ENCODE measurements around the gene MAP3K21. TPM values are rescaled to one million over a fixed set of nuclear protein-coding genes. Genes with fewer than 3 reads are reported as not detected.

MAP3K21 gene
- total and polyA plus RNA-seq, 10 donors, result 0.38 to 4.6 (median 1.1) TPM

DNA sequence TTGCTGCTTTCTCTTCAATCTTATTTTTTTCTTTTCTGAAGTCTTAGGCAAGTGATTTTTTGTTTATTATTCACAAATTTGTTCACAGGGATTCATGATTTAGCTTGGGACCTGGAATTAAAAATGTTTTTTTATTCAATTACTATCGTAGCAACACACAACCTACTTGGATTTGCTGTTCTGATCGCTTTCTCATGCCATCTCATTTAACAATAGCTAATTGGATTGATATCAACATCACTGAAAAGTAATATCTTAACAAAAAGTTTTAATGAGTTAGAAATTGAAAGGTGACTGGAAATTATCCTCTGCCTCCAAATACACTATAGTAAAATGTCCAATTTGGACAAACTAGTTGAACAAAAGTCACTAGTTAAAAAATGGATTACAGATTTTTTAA is 32.4 kb downstream of the MAP3K21 start:
- intact Hi-C loops (cut with DNase I; ENCODE audit: low total_unique reads), result no loop called here
- Histone ChIP-seq H3K4me3 (no peak overlapping the region), H3K4me1 (peaks cover 0 to 5% (median 0%) of the 10 kb centered on the region in 6 donors), H3K27ac (no peak overlapping the region), H3K27me3 (replicated peaks in 1 of 7) (no peaks in the 10 kb centered on the region), H3K36me3 (no peaks in the 10 kb centered on the region), H3K9me3 (no peaks in the 10 kb centered on the region)
- no peak for DNase-seq
- 93 to 98% (median 94%) methylated on average over 2 of the region's 2 CpGs for WGBS, 5 donors
- TF ChIP-seq POLR2AphosphoS5 (IDR thresholded peaks at IDR 0.05) (no peak), POLR2A (IDR thresholded peaks at IDR 0.05) (no peak)
- TF ChIP-seq, protein P1, sequence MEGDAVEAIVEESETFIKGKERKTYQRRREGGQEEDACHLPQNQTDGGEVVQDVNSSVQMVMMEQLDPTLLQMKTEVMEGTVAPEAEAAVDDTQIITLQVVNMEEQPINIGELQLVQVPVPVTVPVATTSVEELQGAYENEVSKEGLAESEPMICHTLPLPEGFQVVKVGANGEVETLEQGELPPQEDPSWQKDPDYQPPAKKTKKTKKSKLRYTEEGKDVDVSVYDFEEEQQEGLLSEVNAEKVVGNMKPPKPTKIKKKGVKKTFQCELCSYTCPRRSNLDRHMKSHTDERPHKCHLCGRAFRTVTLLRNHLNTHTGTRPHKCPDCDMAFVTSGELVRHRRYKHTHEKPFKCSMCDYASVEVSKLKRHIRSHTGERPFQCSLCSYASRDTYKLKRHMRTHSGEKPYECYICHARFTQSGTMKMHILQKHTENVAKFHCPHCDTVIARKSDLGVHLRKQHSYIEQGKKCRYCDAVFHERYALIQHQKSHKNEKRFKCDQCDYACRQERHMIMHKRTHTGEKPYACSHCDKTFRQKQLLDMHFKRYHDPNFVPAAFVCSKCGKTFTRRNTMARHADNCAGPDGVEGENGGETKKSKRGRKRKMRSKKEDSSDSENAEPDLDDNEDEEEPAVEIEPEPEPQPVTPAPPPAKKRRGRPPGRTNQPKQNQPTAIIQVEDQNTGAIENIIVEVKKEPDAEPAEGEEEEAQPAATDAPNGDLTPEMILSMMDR (IDR thresholded peaks at IDR 0.05 in 8 of 11, conservative IDR thresholded peaks at IDR 0.05 in 3 of 11), result no peak

GRCh38 chr1:233360525-233361102 is 33.1 kb downstream of the MAP3K21 start:
- no peaks in the 10 kb centered on the region for H3K9me3 ChIP-seq
- TF ChIP-seq POLR2A (IDR thresholded peaks at IDR 0.05) (no peak), POLR2AphosphoS5 (IDR thresholded peaks at IDR 0.05) (no peak)
- TF ChIP-seq, protein P1 (IDR thresholded peaks at IDR 0.05 in 8 of 11, conservative IDR thresholded peaks at IDR 0.05 in 3 of 11), result no peak
- no peak for DNase-seq
- H3K4me1 ChIP-seq, result peaks cover 0 to 5% (median 0%) of the 10 kb centered on the region in 6 donors
- H3K4me3 ChIP-seq, result no peak overlapping the region
- H3K27me3 ChIP-seq (replicated peaks in 1 of 7), result no peaks in the 10 kb centered on the region
- no peak overlapping the region for H3K27ac ChIP-seq
- intact Hi-C loops (cut with DNase I; ENCODE audit: low total_unique reads), result no loop called here
- 81 to 88% (median 82%) methylated on average over 6 of the region's 6 CpGs for WGBS, 5 donors
- no peaks in the 10 kb centered on the region for H3K36me3 ChIP-seq

- Histone ChIP-seq H3K4me1 (no peaks in the 10 kb centered on the region), H3K9me3 (no peaks in the 10 kb centered on the region), H3K4me3 (no peak overlapping the region), H3K36me3 (no peaks in the 10 kb centered on the region), H3K27me3 (replicated peaks in 1 of 7) (no peaks in the 10 kb centered on the region), H3K27ac (no peak overlapping the region)
- intact Hi-C loops (cut with DNase I; ENCODE audit: low total_unique reads), result no loop called here
- peak; percentile 49 for DNase-seq
- TF ChIP-seq POLR2A (IDR thresholded peaks at IDR 0.05), result no peak
- TF ChIP-seq, protein P1 (IDR thresholded peaks at IDR 0.05 in 8 of 11, conservative IDR thresholded peaks at IDR 0.05 in 3 of 11), result no peak
- TF ChIP-seq POLR2AphosphoS5 (IDR thresholded peaks at IDR 0.05), result no peak
- 73 to 83% (median 77%) methylated on average over 19 of the region's 19 CpGs for WGBS, 5 donors
Measured at GRCh38 chr1:233361876-233362275, 34.4 kb downstream of the MAP3K21 start.

- Histone ChIP-seq H3K36me3 (no peaks in the 10 kb centered on the region), H3K27me3 (replicated peaks in 1 of 7) (no peaks in the 10 kb centered on the region), H3K4me1 (no peaks in the 10 kb centered on the region), H3K9me3 (no peaks in the 10 kb centered on the region), H3K4me3 (no peak overlapping the region), H3K27ac (no peak overlapping the region)
- WGBS, 5 donors, result 87 to 100% (median 92%) methylated on average over 1 of the region's 1 CpG
- no peak for TF ChIP-seq POLR2AphosphoS5 (IDR thresholded peaks at IDR 0.05)
- no peak for TF ChIP-seq POLR2A (IDR thresholded peaks at IDR 0.05)
- TF ChIP-seq, protein P1 (IDR thresholded peaks at IDR 0.05 in 8 of 11, conservative IDR thresholded peaks at IDR 0.05 in 3 of 11), result no peak
- no peak for DNase-seq
- intact Hi-C loops (cut with DNase I; ENCODE audit: low total_unique reads), result no loop called here
Measured at GRCh38 chr1:233362743-233363142, 35.2 kb downstream of the MAP3K21 start.

All from spleen (tissue), 11 donors.